A549 treated with Mapracorat at 1 μM for 4 hours (cell line): ENCODE data around the gene METTL18. TPM values are rescaled to one million over a fixed set of nuclear protein-coding genes. Genes with fewer than 3 reads are reported as not detected.

Experiments
- total RNA-seq: library from RNA; stranded (reverse); fragments of 200-300 nt; extraction: Qiagen RNA extraction; gene quantifications from 5 replicates; pipeline ENCODE4 v1.2.3, GENCODE V29; 2022

METTL18 gene
- total RNA-seq: 4.4 to 6.5 TPM (median 4.9 TPM) in 5 replicates

DNA sequence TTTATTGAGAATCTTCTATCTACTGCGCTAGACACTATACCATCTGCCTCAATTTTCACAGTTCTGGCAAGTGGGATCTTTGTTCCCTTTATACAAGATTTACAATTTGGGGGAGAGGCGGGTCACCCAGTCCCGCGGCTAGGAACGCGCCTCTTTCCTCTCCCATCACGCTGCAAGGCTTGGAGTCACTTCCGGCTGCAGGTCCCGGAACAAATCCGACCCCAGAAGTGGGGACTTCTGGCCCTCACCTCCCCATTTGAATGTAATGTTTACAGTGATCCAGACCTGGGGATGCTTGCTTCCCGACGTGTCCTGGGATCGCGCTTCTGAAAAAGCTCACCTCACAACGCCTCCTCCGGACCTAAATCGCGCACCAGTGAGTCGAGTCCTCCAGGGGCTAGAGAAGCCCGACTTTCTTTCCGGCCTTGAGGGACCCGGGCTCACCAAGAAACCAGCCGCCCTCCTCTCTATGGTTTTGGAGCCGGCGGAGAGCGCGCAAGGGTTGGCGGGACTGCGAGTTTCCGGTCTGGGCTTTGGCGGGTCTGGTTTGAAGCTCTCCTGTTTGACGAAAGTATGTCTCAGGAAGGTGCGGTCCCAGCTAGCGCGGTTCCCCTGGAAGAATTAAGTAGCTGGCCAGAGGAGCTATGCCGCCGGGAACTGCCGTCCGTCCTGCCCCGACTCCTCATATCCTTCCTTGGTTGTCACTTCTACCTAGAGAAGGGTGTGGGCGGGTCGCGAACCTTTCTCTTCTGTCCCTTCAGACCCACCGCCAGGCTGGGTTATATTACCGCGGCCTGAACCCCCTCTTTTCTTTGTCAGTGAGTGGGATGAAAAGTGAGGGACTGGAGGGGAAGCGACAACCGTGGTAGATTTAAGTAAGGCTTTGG is at the start of gene METTL18:
METTL18 (minus strand) TSS at position 378 of the 887 bp plus-strand sequence. CDS start 1,212 bp downstream, outside the sequence.

Other genes with a start within 250 kb of the METTL18 start
- 0.05 to 0.09 TPM (median 0.07 TPM) in 5 replicates for gene F5, start 208.4 kb downstream of the METTL18 start, total RNA-seq
- gene SELP, start 164.8 kb downstream of the METTL18 start, total RNA-seq: not detected in 5 replicates
- 0.13 to 0.65 TPM (median 0.19 TPM) in 4 of 5 replicates, not detected in the other for gene SELL, start 83.3 kb downstream of the METTL18 start, total RNA-seq
- not detected in 5 replicates for gene SELE, start 60.8 kb downstream of the METTL18 start, total RNA-seq
- 2.3 to 3.4 TPM (median 3.2 TPM) in 5 replicates for gene SCYL3, start 99.0 kb upstream of the METTL18 start, total RNA-seq